Measurements from ENCODE around the gene VTCN1. TPM values are rescaled to one million over a fixed set of nuclear protein-coding genes. Genes with fewer than 3 reads are reported as not detected.
"Not testable (repeated sequence)": the region's sequence is repeated elsewhere in the genome, so short reads cannot be mapped to it uniquely, and the experiment has no call there.

Gene VTCN1
- total RNA-seq = 0.41 TPM

- FAIRE-seq = no peak
- DNase-seq (ENCODE audit: low spot score in 2 of 2) = no peak
Measured at GRCh38 chr1:117210831-117211261, at the start of gene VTCN1. Gene VTCN1, minus strand, starts transcription at chr1:117210927. Its CDS starts 72 bp downstream, at chr1:117210855.

GRCh38 chr1:117258791-117259190, 48.1 kb upstream of the VTCN1 start:
- DNase-seq (ENCODE audit: low spot score in 2 of 2) (no peak), FAIRE-seq (no peak)

GRCh38 chr1:117258075-117258474, 47.3 kb upstream of the VTCN1 start:
- not testable (repeated sequence) for FAIRE-seq; DNase-seq (ENCODE audit: low spot score in 2 of 2)

- FAIRE-seq (no peak), DNase-seq (ENCODE audit: low spot score in 2 of 2) (no peak)
Measured at GRCh38 chr1:117257291-117257690, 46.6 kb upstream of the VTCN1 start.

GRCh38 chr1:117250061-117250606, 39.4 kb upstream of the VTCN1 start:
- FAIRE-seq = no peak
- DNase-seq (ENCODE audit: low spot score in 2 of 2) = no peak

- DNase-seq (ENCODE audit: low spot score in 2 of 2) (no peak), FAIRE-seq (no peak)
Measured at GRCh38 chr1:117244971-117245370, 34.2 kb upstream of the VTCN1 start.

- FAIRE-seq = no peak
- DNase-seq (ENCODE audit: low spot score in 2 of 2) = no peak
Measured at GRCh38 chr1:117244306-117244705, 33.6 kb upstream of the VTCN1 start.

- DNase-seq (ENCODE audit: low spot score in 2 of 2) (no peak), FAIRE-seq (no peak)
Measured at GRCh38 chr1:117241512-117241911, 30.8 kb upstream of the VTCN1 start.

GRCh38 chr1:117240547-117240946, 29.8 kb upstream of the VTCN1 start:
- no peak for FAIRE-seq
- no peak for DNase-seq (ENCODE audit: low spot score in 2 of 2)

GRCh38 chr1:117239467-117239866, 28.7 kb upstream of the VTCN1 start:
- DNase-seq (ENCODE audit: low spot score in 2 of 2) (no peak), FAIRE-seq (no peak)

GRCh38 chr1:117237726-117238381, 27.1 kb upstream of the VTCN1 start:
- DNase-seq (ENCODE audit: low spot score in 2 of 2) = no peak
- no peak for FAIRE-seq

- DNase-seq (ENCODE audit: low spot score in 2 of 2) (no peak), FAIRE-seq (no peak)
Measured at GRCh38 chr1:117235863-117236465, 25.2 kb upstream of the VTCN1 start.

GRCh38 chr1:117232531-117232930, 21.8 kb upstream of the VTCN1 start:
- DNase-seq (ENCODE audit: low spot score in 2 of 2) = no peak
- no peak for FAIRE-seq

GRCh38 chr1:117231748-117232373, 21.1 kb upstream of the VTCN1 start:
- FAIRE-seq (no peak), DNase-seq (ENCODE audit: low spot score in 2 of 2) (no peak)

GRCh38 chr1:117231312-117231711, 20.6 kb upstream of the VTCN1 start:
- FAIRE-seq (no peak), DNase-seq (ENCODE audit: low spot score in 2 of 2) (no peak)

GRCh38 chr1:117229217-117229616, 18.5 kb upstream of the VTCN1 start:
- DNase-seq (ENCODE audit: low spot score in 2 of 2) = no peak
- no peak for FAIRE-seq

GRCh38 chr1:117225931-117226330, 15.2 kb upstream of the VTCN1 start:
- DNase-seq (ENCODE audit: low spot score in 2 of 2) = no peak
- FAIRE-seq = no peak

- DNase-seq (ENCODE audit: low spot score in 2 of 2) (no peak), FAIRE-seq (no peak)
Measured at GRCh38 chr1:117216718-117217117, 6.0 kb upstream of the VTCN1 start.

GRCh38 chr1:117215733-117216462, 5.2 kb upstream of the VTCN1 start:
- FAIRE-seq (no peak), DNase-seq (ENCODE audit: low spot score in 2 of 2) (no peak)

GRCh38 chr1:117215019-117215418, 4.3 kb upstream of the VTCN1 start:
- DNase-seq (ENCODE audit: low spot score in 2 of 2) = no peak
- FAIRE-seq = no peak

- FAIRE-seq (no peak), DNase-seq (ENCODE audit: low spot score in 2 of 2) (no peak)
Measured at GRCh38 chr1:117213046-117213445, 2.3 kb upstream of the VTCN1 start.

Data from frontal cortex (tissue), 4 donors.